Kidney capillary endothelial cell (primary cell): ENCODE data around the gene MUL1.

Experiments
- DNase-seq: peaks from one replicate; pipeline ENCODE4 v3.0.0-alpha.2; 2018; ENCODE audit warnings: low spot score

MUL1 gene

GRCh38 chr1:20484519-20485462 lies 23.2 kb downstream of the MUL1 start:
- DNase-seq: no peak

- no peak for DNase-seq
Observed at GRCh38 chr1:20483833-20484518, 24.0 kb downstream of the MUL1 start.

GRCh38 chr1:20483098-20483832 lies 24.7 kb downstream of the MUL1 start:
- no peak for DNase-seq

- no peak for DNase-seq
Observed at GRCh38 chr1:20481643-20482498, 26.1 kb downstream of the MUL1 start.

- no peak for DNase-seq
Observed at GRCh38 chr1:20480951-20481617, 26.9 kb downstream of the MUL1 start.

GRCh38 chr1:20480243-20480944 lies 27.6 kb downstream of the MUL1 start:
- DNase-seq: no peak

GRCh38 chr1:20479840-20480239 lies 28.1 kb downstream of the MUL1 start:
- DNase-seq: no peak

- DNase-seq: no peak
Observed at GRCh38 chr1:20478057-20478635, 29.8 kb downstream of the MUL1 start.

- no peak for DNase-seq
Observed at GRCh38 chr1:20477348-20478056, 30.4 kb downstream of the MUL1 start.

GRCh38 chr1:20476265-20477038 lies 31.5 kb downstream of the MUL1 start:
- no peak for DNase-seq

- no peak for DNase-seq
Observed at GRCh38 chr1:20474996-20475395, 33.0 kb downstream of the MUL1 start.

GRCh38 chr1:20474333-20474975 lies 33.5 kb downstream of the MUL1 start:
- no peak for DNase-seq

GRCh38 chr1:20473894-20474293 lies 34.1 kb downstream of the MUL1 start:
- DNase-seq: no peak

- no peak for DNase-seq
Observed at GRCh38 chr1:20472860-20473711, 34.9 kb downstream of the MUL1 start.

GRCh38 chr1:20472121-20472520 lies 35.8 kb downstream of the MUL1 start:
- DNase-seq: no peak

GRCh38 chr1:20470194-20470593 lies 37.8 kb downstream of the MUL1 start:
- DNase-seq: no peak

GRCh38 chr1:20469406-20470076 lies 38.4 kb downstream of the MUL1 start:
- no peak for DNase-seq
